Transverse colon (tissue), 3 donors: Measurements from ENCODE around the gene EYS.

ENCODE experiments used
- POLR2A ChIP-seq: fragments of 450-650 bp; IDR thresholded peaks from one replicate; pipeline ENCODE4 v1.6.1; 2016; ENCODE audit warnings: antibody characterized with exemption, mild to moderate bottlenecking, moderate library complexity
- TF ChIP-seq, protein P1 (sequence below), 5 experiments: fragments of 200-600 bp in 3 of 5; fragments of 450-650 bp in 2 of 5; sonication (generic) in 3 of 5; IDR thresholded peaks; 1 replicate in 2 of 5; 2 replicates in 3 of 5; pipeline ENCODE4 v1.5.1; 2016 to 2017; ENCODE audit warnings: antibody characterized with exemption in 5 of 5, inconsistent platforms in 3 of 5, mild to moderate bottlenecking in 2 of 5, moderate library complexity in 1 of 5

DNA sequence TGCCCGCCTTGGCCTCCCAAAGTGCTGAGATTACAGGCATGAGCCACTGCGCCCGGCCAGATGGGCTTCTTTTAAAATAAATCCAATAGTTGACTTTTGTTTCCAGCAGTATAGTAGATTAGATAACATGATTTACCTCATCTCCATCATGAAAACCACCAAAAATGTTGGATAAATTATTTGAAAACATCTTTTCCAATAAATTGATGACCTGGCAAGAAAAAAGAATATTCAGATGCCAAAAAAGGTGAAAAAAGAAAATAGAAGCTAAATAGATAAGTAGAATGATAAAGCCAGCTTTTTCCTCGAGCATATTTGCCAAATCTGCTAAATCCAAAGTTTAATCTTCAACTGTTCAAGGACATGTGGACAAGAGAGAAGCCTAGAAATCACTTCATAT, 1962.2 kb downstream of the EYS start:
- TF ChIP-seq, protein P1, sequence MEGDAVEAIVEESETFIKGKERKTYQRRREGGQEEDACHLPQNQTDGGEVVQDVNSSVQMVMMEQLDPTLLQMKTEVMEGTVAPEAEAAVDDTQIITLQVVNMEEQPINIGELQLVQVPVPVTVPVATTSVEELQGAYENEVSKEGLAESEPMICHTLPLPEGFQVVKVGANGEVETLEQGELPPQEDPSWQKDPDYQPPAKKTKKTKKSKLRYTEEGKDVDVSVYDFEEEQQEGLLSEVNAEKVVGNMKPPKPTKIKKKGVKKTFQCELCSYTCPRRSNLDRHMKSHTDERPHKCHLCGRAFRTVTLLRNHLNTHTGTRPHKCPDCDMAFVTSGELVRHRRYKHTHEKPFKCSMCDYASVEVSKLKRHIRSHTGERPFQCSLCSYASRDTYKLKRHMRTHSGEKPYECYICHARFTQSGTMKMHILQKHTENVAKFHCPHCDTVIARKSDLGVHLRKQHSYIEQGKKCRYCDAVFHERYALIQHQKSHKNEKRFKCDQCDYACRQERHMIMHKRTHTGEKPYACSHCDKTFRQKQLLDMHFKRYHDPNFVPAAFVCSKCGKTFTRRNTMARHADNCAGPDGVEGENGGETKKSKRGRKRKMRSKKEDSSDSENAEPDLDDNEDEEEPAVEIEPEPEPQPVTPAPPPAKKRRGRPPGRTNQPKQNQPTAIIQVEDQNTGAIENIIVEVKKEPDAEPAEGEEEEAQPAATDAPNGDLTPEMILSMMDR (IDR thresholded peaks at IDR 0.05): no peak
- no peak for TF ChIP-seq POLR2A
